ENCODE results near the gene TMEM174. TPM values are rescaled to one million over a fixed set of nuclear protein-coding genes. Genes with fewer than 3 reads are reported as not detected.
"Not testable (repeated sequence)": the region's sequence is repeated elsewhere in the genome, so short reads cannot be mapped to it uniquely, and the experiment has no call there.

Gene TMEM174
- total RNA-seq, 1 experiment from 2014 or later = not detected

GRCh38 chr5:73204733-73205132 lies 31.7 kb downstream of the TMEM174 start:
- Histone ChIP-seq H3K36me3 (ENCODE audit: insufficient read depth, low read length) (no peaks in the 10 kb centered on the region), H3K4me2 (ENCODE audit: low read depth, low read length, poor library complexity, severe bottlenecking) (no peak overlapping the region), H3K9me2 (replicated peaks; ENCODE audit: insufficient read depth, low read length) (no peaks in the 10 kb centered on the region), H3K27ac (ENCODE audit: low read length) (no peak overlapping the region), H3K4me1 (ENCODE audit: low read length) (no peaks in the 10 kb centered on the region), H2AFZ (ENCODE audit: low read length) (no peak overlapping the region), H3K27me3 (ENCODE audit: low read length) (no peaks in the 10 kb centered on the region), H4K20me1 (ENCODE audit: insufficient read depth, low read depth, low read length) (no peaks in the 10 kb centered on the region), H3K4me3 (ENCODE audit: low read length) (no peak overlapping the region), H3K9me3 (ENCODE audit: low read length) (no peaks in the 10 kb centered on the region), H3K9ac (ENCODE audit: low read length) (no peak overlapping the region), H3K79me2 (ENCODE audit: low read length) (no peaks in the 10 kb centered on the region)
- DNase-seq = no peak

- Histone ChIP-seq H3K4me1 (ENCODE audit: low read length) (no peaks in the 10 kb centered on the region), H3K36me3 (ENCODE audit: insufficient read depth, low read length) (no peaks in the 10 kb centered on the region), H3K9ac (ENCODE audit: low read length) (no peak overlapping the region), H3K4me3 (ENCODE audit: low read length) (no peak overlapping the region), H4K20me1 (ENCODE audit: insufficient read depth, low read depth, low read length) (no peaks in the 10 kb centered on the region), H3K4me2 (ENCODE audit: low read depth, low read length, poor library complexity, severe bottlenecking) (no peak overlapping the region), H3K27ac (ENCODE audit: low read length) (no peak overlapping the region), H3K9me3 (ENCODE audit: low read length) (no peaks in the 10 kb centered on the region), H3K79me2 (ENCODE audit: low read length) (no peaks in the 10 kb centered on the region), H3K9me2 (replicated peaks; ENCODE audit: insufficient read depth, low read length) (no peaks in the 10 kb centered on the region), H2AFZ (ENCODE audit: low read length) (no peak overlapping the region), H3K27me3 (ENCODE audit: low read length) (no peaks in the 10 kb centered on the region)
- no peak for DNase-seq
Measured at GRCh38 chr5:73205305-73205704, 32.3 kb downstream of the TMEM174 start.

- not testable (repeated sequence) for H4K20me1 ChIP-seq (ENCODE audit: insufficient read depth, low read depth, low read length); H3K9ac ChIP-seq (ENCODE audit: low read length); H3K4me3 ChIP-seq (ENCODE audit: low read length); H3K27me3 ChIP-seq (ENCODE audit: low read length); H3K9me3 ChIP-seq (ENCODE audit: low read length); H3K79me2 ChIP-seq (ENCODE audit: low read length); H3K4me2 ChIP-seq (ENCODE audit: low read depth, low read length, poor library complexity, severe bottlenecking); H3K9me2 ChIP-seq (replicated peaks; ENCODE audit: insufficient read depth, low read length); DNase-seq; H2AFZ ChIP-seq (ENCODE audit: low read length); H3K36me3 ChIP-seq (ENCODE audit: insufficient read depth, low read length); H3K27ac ChIP-seq (ENCODE audit: low read length); H3K4me1 ChIP-seq (ENCODE audit: low read length)
Measured at GRCh38 chr5:73207239-73207638, 34.2 kb downstream of the TMEM174 start.

GRCh38 chr5:73209075-73209474 lies 36.1 kb downstream of the TMEM174 start:
- not testable (repeated sequence) for H3K9ac ChIP-seq (ENCODE audit: low read length); H2AFZ ChIP-seq (ENCODE audit: low read length); DNase-seq; H3K27ac ChIP-seq (ENCODE audit: low read length); H3K4me1 ChIP-seq (ENCODE audit: low read length); H4K20me1 ChIP-seq (ENCODE audit: insufficient read depth, low read depth, low read length); H3K4me2 ChIP-seq (ENCODE audit: low read depth, low read length, poor library complexity, severe bottlenecking); H3K9me3 ChIP-seq (ENCODE audit: low read length); H3K79me2 ChIP-seq (ENCODE audit: low read length); H3K4me3 ChIP-seq (ENCODE audit: low read length); H3K9me2 ChIP-seq (replicated peaks; ENCODE audit: insufficient read depth, low read length); H3K36me3 ChIP-seq (ENCODE audit: insufficient read depth, low read length); H3K27me3 ChIP-seq (ENCODE audit: low read length)

GRCh38 chr5:73212693-73213092 lies 39.7 kb downstream of the TMEM174 start:
- H3K36me3 ChIP-seq (ENCODE audit: insufficient read depth, low read length); H3K9me3 ChIP-seq (ENCODE audit: low read length); H3K4me3 ChIP-seq (ENCODE audit: low read length); H3K9me2 ChIP-seq (replicated peaks; ENCODE audit: insufficient read depth, low read length); H3K9ac ChIP-seq (ENCODE audit: low read length); H2AFZ ChIP-seq (ENCODE audit: low read length); H3K4me2 ChIP-seq (ENCODE audit: low read depth, low read length, poor library complexity, severe bottlenecking); H3K79me2 ChIP-seq (ENCODE audit: low read length); H4K20me1 ChIP-seq (ENCODE audit: insufficient read depth, low read depth, low read length); DNase-seq; H3K27ac ChIP-seq (ENCODE audit: low read length); H3K27me3 ChIP-seq (ENCODE audit: low read length); H3K4me1 ChIP-seq (ENCODE audit: low read length): not testable (repeated sequence)

GRCh38 chr5:73213566-73213998 lies 40.6 kb downstream of the TMEM174 start:
- no peaks in the 10 kb centered on the region for H3K4me1 ChIP-seq (ENCODE audit: low read length)
- no peak for DNase-seq
- no peak overlapping the region for H3K9ac ChIP-seq (ENCODE audit: low read length)
- H3K36me3 ChIP-seq (ENCODE audit: insufficient read depth, low read length) = no peaks in the 10 kb centered on the region
- H3K4me3 ChIP-seq (ENCODE audit: low read length) = no peak overlapping the region
- no peaks in the 10 kb centered on the region for H3K27me3 ChIP-seq (ENCODE audit: low read length)
- H3K4me2 ChIP-seq (ENCODE audit: low read depth, low read length, poor library complexity, severe bottlenecking) = no peak overlapping the region
- H3K9me3 ChIP-seq (ENCODE audit: low read length) = no peaks in the 10 kb centered on the region
- no peak overlapping the region for H3K27ac ChIP-seq (ENCODE audit: low read length)
- no peak overlapping the region for H2AFZ ChIP-seq (ENCODE audit: low read length)
- no peaks in the 10 kb centered on the region for H4K20me1 ChIP-seq (ENCODE audit: insufficient read depth, low read depth, low read length)
- no peaks in the 10 kb centered on the region for H3K9me2 ChIP-seq (replicated peaks; ENCODE audit: insufficient read depth, low read length)
- no peaks in the 10 kb centered on the region for H3K79me2 ChIP-seq (ENCODE audit: low read length)

GRCh38 chr5:73214306-73214705 lies 41.3 kb downstream of the TMEM174 start:
- Histone ChIP-seq H3K9me2 (replicated peaks; ENCODE audit: insufficient read depth, low read length) (no peaks in the 10 kb centered on the region), H3K4me3 (ENCODE audit: low read length) (no peak overlapping the region), H2AFZ (ENCODE audit: low read length) (no peak overlapping the region), H4K20me1 (ENCODE audit: insufficient read depth, low read depth, low read length) (no peaks in the 10 kb centered on the region), H3K4me1 (ENCODE audit: low read length) (no peaks in the 10 kb centered on the region), H3K9ac (ENCODE audit: low read length) (no peak overlapping the region), H3K27ac (ENCODE audit: low read length) (no peak overlapping the region), H3K27me3 (ENCODE audit: low read length) (no peaks in the 10 kb centered on the region), H3K79me2 (ENCODE audit: low read length) (no peaks in the 10 kb centered on the region), H3K36me3 (ENCODE audit: insufficient read depth, low read length) (no peaks in the 10 kb centered on the region), H3K4me2 (ENCODE audit: low read depth, low read length, poor library complexity, severe bottlenecking) (no peak overlapping the region), H3K9me3 (ENCODE audit: low read length) (no peaks in the 10 kb centered on the region)
- no peak for DNase-seq

- H3K27ac ChIP-seq (ENCODE audit: low read length) = no peak overlapping the region
- H3K9me2 ChIP-seq (replicated peaks; ENCODE audit: insufficient read depth, low read length) = no peaks in the 10 kb centered on the region
- no peaks in the 10 kb centered on the region for H3K9me3 ChIP-seq (ENCODE audit: low read length)
- H3K27me3 ChIP-seq (ENCODE audit: low read length) = no peaks in the 10 kb centered on the region
- H2AFZ ChIP-seq (ENCODE audit: low read length) = no peak overlapping the region
- H3K36me3 ChIP-seq (ENCODE audit: insufficient read depth, low read length) = no peaks in the 10 kb centered on the region
- H3K4me1 ChIP-seq (ENCODE audit: low read length) = no peaks in the 10 kb centered on the region
- no peak overlapping the region for H3K4me3 ChIP-seq (ENCODE audit: low read length)
- DNase-seq = no peak
- H4K20me1 ChIP-seq (ENCODE audit: insufficient read depth, low read depth, low read length) = no peaks in the 10 kb centered on the region
- H3K4me2 ChIP-seq (ENCODE audit: low read depth, low read length, poor library complexity, severe bottlenecking) = no peak overlapping the region
- H3K9ac ChIP-seq (ENCODE audit: low read length) = no peak overlapping the region
- no peaks in the 10 kb centered on the region for H3K79me2 ChIP-seq (ENCODE audit: low read length)
Measured at GRCh38 chr5:73214996-73215395, 42.0 kb downstream of the TMEM174 start.

- Histone ChIP-seq H3K27me3 (ENCODE audit: low read length) (no peaks in the 10 kb centered on the region), H3K4me2 (ENCODE audit: low read depth, low read length, poor library complexity, severe bottlenecking) (no peak overlapping the region), H3K9ac (ENCODE audit: low read length) (no peak overlapping the region), H3K4me3 (ENCODE audit: low read length) (no peak overlapping the region), H3K36me3 (ENCODE audit: insufficient read depth, low read length) (no peaks in the 10 kb centered on the region), H2AFZ (ENCODE audit: low read length) (no peak overlapping the region), H3K9me3 (ENCODE audit: low read length) (no peaks in the 10 kb centered on the region), H3K27ac (ENCODE audit: low read length) (no peak overlapping the region), H3K9me2 (replicated peaks; ENCODE audit: insufficient read depth, low read length) (no peaks in the 10 kb centered on the region), H3K79me2 (ENCODE audit: low read length) (no peaks in the 10 kb centered on the region), H3K4me1 (ENCODE audit: low read length) (no peaks in the 10 kb centered on the region), H4K20me1 (ENCODE audit: insufficient read depth, low read depth, low read length) (no peaks in the 10 kb centered on the region)
- no peak for DNase-seq
Measured at GRCh38 chr5:73215531-73215890, 42.5 kb downstream of the TMEM174 start.
